GDM1 (cell line): Measurements from ENCODE around the gene CTBP2.

Experiments used
- DNase-seq: peaks from one replicate; lab custom pipeline; 2025; lab: John Stamatoyannopoulos, UW

Gene CTBP2

DNA sequence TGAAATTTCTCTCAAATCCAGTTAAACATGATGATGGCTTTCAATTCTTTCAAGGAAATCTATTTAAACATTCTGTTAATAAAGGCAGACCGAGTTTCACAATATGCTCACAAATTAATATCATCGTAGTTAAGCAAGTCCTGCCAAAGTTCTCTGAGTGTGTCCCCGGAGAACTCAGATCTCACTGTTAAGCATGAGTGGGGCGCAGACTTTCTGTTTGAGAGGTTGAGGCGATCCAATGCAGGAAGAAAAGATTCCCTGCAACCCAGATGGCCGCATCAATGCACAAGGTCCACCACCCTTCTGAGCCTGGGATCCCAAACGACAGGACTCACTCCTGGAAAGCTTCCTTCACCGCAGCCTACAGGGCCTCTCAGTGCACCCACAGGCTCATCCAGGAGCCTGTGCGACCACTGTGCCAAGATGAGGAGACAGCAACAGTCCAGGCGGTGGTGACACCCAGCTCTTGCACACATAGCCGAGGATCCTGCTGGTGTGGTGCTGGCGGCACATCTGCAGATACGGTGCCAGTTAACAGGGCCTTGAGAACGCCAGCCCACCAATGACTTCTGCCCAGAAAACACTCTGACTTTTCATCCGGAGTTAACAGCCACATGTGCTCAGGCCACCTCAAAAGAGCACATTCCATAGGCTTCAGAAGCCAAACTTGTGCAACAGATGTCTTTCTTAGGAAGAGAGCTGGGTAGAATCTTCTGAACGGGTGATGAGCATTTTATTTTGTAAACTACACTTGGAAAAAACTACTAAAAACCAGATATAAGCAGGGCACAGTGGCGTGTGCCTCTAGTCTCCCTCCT, 116.3 kb downstream of the CTBP2 start:
- no peak for DNase-seq

DNA sequence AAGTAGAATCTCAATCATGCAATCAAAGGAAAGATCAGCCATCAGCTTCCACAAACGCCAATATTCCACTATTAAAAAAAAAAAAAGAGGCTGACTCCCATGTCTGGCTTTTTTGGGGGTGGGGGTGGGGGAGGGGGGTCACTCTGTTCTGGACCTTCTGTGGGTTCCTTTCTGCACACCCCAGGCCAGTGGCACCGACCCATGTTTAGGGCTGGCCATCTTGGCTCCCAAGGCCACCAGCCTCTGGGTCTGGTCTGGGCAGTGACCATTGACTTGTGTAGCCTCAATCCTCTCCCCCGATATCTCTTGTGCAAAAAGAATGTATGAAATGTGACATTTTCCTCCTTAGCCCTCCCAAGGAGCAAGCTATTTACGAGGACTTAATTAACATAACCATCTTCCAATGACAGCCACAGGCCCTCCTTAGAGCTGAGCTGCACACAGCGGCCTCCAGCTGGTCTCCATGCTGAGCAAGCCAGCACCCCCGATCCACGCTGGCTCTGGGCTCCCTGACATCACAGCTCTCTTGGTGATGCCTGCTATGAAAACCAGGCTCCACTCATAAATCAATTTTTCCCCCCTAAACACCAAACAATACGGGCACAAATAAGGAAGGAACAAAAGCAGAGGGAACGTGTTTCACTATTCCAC, 118.4 kb downstream of the CTBP2 start:
- no peak for DNase-seq

DNA sequence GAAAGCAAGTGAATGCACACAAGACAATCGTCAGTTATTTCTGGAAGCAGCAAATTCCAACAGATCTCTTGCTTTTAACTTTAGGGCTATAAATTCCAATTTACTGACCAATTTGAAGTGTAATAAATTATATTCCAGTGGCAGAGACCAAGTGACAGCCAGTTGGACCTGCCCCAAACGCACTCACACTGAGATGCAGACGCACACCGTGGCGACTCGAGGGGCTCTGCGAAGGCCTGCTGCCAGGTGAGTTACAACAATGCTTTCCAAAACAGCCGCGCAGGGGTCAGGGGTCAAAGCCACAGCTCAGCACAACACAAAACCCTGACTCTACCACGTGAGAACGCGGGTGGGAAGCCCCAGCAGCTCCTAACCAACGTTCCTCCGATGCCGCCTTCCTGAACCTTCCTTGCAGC, 121.0 kb downstream of the CTBP2 start:
- DNase-seq, result no peak

DNA sequence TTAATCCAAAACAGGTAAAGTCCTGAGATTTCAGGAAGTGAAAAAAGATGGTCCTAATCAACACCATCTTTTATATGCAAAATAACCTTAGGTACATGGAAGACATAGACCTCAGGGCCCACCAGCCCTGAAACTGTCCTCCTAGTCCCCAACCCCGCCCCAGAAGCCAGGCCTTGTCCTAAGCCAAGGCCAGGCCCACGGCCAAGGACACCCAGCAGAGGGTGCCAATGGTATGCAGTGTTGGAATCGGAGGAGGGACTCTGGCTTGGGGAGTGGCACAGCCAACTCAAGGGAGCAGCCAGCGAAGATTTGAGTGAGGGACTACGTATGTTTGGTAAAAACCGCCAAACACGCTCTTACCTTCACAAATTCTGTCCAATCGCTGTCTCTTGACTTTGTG, 121.7 kb downstream of the CTBP2 start:
- no peak for DNase-seq

DNA sequence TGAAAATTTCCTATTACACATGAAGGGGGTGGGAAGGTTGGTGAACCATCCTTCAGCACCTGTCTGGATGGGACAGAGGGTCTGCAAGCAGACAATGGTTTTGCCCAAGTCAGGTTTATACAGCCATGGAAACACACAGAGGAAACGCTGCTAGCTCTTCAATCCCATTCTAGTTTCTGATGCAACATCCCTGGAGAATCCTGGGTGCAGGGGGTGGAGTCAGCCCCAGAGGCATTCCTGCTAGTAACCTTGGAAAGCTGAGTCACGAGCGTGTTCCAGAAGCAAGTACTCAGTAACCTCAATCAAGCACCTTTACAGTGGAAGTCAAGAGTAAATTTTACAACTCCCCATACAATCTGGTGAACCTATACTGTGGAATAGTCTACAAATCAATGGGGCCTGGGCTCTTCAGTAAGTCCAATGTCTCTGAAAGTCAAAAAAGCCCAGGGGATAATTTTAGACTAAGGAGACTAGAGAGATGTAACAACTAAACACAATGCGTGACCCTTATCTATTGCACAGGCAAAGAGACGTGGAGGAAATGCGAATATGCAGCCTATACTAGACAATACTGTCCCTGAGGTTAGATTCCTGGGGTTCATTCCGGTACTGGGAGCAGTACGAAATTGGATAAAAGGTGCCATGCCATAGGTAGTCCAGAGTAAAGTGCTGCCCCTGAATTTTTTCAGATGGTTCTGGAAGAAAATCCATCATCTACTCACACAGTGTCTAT, 123.1 kb downstream of the CTBP2 start:
- DNase-seq, result no peak

DNA sequence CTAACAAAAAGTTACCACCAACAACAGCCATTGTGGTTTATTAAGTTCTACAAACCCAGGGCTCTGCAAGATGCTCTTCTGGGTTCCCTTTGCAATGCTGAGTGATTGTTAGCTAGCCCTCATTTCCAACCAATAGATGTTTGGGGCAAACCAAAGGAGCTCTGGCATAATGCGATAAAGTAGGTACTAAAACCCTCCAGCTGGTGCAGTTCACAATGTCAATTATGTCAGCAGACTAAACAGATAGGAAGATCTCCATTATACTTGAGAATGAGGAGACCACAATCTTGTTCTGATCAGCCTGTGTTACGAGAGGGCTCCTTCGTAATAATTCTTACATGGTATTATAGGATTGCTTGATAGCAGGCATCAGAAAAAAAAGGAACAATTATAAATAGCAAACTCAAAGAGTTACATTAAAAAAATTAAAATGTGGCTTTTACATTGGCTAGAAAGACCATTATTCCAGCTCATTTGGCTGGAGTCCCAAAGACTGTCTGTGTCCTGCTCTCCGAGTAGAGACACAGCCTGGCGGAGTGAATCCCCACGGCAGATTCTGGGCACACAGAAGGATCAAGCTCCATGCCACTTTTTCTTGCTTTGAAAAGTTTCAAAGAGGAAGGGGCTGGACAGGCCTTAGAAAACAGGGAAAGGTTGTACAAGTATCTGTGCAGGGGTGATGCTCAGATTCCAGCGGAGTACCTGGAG, 124.6 kb downstream of the CTBP2 start:
- no peak for DNase-seq

DNA sequence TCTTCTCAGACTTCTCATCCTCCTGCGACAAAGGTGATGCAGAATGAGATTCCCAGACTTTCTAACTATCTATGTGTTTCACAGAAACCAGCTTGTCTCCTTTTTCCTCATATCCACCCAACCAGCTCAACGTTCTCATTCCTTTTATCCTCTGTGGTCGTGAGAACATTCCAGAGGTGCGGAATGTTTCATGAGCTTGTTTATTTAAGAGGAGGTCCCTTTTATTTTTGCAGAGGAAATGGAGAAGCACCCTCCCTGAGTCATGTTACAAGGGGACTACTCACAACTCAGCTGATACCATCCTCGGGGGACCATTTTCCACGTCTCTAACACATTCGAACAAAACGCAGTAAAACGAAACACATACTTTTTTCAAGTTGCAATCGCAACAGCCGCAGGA, 125.2 kb downstream of the CTBP2 start:
- DNase-seq, result no peak

DNA sequence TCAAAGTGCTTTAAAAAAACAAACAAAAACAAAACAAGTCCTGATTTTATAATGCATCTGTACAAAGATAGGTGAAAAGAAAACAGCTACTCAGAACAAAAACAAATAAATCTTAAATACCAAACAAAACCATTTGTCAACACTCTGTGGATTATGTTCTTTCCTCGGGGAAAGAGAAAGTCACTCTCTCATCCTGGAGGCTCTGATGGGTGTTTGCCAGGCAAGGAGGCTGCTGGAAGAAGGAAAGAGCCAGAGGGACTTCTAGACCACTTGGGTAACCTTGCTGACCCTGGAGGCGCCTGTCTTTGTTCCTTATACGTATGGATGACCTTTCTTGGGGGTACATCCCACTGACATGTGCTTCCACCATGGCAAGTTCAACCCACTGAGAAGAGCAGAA, 125.7 kb downstream of the CTBP2 start:
- DNase-seq, result no peak

DNA sequence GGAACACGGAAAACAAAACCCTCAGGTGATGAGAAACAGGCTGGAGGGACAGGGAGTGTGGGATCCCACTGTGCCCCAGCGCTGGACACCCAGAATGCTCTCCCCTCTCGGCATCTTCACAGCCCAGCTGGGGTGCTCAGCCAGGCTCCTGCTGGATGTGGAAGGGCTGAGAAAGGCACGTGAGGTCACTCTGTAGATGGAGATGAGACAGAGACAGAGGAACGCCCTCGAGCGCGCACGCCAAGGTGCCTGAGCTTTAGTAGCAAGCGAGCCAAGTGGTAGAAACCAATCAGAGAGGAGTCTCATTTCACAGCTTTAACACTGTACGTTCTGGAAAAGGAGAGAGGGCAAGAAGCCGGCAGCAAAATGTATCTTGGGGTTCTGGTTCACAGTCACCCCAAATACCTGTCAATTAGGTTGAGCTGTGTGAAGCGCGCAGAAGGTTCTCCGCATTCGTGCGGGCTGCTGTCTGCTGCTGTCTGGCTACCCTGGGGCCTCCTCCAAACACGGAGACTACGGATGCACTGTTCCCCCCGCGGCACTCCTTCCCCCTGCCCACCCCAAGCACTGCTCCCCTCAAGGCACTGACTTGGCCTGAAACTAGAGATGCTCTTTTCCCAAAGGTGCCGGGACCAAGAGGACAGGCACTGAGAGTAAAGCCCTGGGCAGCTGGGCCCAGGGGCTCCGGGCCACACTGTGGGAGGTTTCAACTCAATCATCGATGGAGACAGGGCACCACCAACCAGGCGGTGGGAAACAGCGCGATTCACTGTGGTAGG, 127.0 kb downstream of the CTBP2 start:
- no peak for DNase-seq

DNA sequence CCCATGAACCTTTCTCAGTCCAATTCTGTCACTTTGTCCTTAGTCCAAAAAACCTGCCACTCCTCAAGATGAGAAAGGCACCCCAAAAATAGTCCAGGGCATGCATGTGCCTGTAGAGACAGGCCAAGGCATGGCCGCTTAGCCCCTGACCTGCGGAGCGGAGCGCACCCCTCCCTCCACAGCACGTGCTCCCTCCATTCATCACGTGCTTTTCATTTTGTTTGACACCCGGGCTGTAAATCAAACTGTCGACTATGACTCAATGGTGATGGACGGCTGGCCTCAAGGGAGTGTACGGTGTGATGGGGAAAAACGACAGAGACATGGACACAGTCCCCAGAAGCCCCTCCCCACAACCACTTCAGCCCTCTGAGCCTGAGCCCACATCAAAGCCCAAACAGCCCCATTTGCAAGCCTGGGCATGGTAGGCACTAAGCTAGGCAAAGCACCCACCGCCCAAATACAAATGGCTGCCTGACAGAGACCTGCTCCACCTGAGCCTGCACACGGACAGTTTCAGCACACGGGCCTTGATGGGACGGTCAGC, 127.8 kb downstream of the CTBP2 start:
- no peak for DNase-seq

DNA sequence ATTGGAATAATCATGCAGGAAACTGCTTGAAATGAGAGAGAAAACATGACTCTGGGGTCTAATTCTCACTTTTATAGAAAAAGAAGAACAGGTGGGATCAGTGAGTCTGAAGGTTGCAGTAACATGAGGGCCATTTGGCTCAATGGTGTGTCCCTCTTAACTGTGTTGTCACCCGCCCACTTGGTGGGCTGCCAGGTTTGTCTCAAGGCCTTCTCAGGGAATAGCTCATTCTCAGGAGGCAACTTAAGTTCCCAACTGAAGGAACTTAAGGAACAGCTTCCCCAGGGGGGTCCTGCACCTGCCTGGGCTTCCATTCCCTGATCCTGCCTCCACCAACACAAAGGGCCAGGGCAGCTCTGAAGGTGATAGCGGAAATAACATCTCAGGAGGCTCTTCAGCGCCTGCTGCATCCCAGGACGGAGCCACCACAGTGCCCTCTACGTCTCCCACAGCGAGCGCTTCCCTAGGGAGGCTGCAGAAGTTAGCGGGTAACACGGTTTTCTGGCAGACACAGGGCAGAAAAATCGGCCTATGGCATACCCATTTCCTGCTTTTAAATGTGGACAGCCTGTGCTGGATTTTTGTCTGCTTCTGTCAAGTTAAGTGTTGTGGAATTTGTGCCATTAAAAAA, 129.7 kb downstream of the CTBP2 start:
- no peak for DNase-seq

DNA sequence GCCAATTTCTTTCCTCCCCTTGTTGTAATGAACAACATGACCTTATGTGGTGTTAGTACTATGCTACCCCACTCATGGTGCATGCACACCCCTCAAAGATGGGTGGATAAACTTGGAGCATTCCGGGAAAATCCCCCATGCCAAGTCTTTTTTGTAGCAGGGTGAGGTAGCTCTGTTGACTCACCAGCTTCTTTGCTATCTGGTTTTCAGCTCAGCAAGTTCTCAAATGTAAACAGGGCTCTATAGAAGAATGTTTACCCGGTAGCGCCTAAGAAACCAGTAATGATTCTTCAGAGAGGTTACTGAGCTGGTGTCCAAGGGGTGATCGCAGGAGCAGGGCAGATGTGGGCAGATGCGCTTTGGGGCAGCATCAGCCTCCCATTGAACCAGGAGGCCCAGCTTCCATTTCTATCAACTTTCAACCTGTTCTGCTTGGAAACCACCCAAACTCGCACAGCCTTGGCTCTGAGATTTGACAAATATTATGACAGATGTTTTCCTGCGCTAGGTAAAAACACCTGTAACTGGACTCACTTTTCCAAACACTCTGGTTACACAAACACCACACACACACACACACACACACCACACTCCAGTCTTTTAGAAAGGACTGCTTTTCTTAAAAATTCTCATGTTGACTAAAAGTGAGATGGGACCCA, 130.7 kb downstream of the CTBP2 start:
- no peak for DNase-seq

DNA sequence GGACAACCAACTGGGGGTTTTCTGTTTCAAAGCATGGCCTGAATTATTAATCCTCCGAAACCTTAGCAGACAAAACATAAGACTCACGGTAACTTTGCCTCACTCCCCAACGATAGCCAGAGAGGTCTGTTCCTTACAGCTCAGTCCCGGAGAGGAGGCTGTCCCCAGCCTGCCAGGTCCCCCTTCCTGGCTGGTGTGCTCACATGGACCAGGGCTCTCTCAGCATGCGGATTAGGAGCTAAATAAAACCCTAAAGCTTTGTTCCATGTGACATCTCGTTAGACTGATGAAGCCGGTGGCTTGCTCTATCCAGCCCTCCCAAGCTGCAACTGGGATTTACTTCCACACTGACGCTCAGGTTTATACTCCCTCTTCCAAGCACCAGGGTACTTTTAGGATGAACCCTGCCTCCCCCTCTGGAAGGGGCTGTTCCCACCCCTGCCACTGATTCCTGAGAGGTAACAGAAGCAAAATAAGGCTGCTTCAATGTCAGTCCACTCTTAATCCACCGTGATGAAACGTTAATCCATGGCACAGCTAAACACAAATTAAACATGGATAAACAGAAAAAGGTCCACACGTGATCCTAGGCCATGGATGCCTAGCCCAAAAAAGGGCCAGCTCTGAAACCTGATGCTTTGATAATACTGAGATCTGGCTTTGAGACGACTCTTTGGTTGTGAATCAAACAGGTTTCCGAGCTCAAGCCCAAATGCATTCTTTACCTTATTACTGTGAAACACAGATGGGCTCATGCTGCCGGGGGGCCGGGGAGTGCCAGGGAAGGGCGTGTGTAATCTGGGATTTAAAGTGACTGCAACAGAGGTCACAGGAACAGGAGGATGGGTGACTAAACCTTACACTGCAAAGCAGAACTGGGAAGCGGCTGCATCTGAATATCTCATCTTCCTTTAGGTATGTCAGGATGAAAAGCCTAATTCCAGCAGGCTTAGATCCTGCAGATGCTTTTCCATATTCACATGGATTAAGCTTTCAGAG, 132.2 kb downstream of the CTBP2 start:
- no peak for DNase-seq

DNA sequence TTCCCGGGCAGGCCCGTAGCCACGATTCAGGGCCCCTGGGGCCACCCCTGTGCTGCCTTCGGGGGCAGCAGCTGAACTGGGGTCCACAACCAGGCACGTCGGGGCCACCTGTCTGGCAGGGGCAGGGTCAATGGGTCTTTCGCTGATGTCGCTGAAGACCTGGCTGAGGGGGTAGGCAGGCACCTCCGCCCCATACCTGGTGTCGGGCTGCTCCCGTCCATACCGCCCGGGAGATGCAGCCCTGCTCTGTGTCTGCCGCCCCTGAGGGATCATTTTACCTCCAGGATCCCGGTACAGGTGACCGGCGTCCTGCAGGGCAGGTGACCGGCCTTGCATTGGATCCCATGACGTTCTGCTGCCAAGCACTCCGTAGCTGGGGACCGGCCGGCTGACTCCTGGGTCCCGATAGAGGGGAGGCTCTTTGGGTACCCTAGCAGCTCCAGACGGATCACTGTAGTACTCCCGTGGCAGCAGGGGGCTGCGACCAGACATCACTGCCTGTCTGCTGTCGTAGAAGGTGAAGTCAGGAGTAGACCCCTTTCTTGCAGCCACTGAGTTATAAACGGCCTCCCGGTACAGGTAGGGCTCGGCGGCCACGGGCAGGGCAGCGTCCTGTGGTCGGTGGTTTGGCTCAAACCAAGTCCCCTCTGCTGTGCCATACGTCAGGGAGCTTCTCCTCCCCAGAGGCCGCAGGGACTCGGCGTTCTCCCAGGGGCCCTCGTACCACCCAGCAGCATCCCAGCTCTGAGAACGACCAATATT, 133.2 kb downstream of the CTBP2 start:
- no peak for DNase-seq

DNA sequence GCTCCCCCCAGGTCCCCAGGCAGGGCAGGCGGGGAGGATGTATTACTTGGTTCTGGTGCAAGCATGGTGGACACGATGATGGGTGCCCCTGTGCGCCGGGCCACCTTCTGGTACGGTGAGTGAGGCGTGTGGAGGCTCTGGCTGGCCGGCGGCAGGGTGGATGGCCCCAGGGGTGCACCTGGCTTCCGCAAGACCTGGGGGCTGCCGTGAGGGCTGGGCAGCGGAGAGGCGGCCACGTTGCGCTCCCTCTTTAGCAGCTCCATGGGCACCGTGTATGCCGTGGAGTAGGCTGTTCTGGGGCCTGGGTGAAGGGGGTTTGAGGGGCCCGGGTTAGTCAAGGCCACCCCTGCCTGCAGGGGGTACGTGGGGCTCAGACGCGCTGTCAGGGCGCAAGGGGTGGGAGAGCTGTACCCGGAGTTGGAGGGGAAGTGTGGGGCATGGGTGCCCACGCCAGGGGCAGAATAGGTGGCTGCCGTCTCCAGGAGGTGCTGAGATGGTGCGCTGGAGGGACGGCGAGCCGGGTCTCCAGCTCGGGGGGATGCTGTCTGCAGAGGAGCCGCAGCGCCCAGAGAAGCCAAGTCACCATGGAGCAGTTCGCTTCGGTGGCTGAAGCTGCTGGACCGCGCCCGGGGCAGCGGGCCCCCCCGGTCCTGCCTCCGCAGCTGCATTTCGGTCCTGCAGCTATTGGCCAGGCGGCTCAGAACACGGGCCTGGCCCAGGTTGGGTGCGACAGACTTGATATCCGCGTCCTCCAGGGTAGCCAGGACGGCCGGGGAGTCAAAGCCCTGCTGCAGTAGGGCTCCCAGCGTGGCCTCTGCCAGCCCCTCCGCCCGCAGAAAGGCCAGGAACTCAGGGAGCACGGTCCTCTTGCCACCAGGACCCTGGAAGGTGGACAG, 134.1 kb downstream of the CTBP2 start:
- DNase-seq, result no peak

DNA sequence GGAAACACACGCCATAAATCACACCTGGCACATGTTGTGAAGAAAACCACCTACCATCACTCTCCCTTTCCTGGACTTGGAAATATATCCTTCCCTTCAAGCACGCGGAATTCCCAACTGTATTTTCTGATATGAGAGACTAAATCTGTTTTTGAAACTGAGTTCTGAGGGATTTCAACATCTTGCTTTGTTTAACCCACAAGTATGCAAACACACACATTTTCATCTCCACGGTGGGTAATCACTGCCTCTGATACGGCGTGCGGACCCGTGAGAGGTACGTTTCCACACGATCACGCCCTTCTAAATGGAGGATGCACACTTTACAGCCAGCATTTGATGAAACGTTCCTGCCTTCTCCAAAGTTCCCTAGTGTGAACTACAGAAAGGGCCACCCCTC, 135.0 kb downstream of the CTBP2 start:
- no peak for DNase-seq
